ENCODE measurements around the gene TMSB15A.
"Not testable (repeated sequence)": the region's sequence is repeated elsewhere in the genome, so short reads cannot be mapped to it uniquely, and the experiment has no call there.

Gene TMSB15A

GRCh38 chrX:102535958-102536357 lies 19.4 kb upstream of the TMSB15A start:
- peaks cover 11% of the 10 kb centered on the region for H3K9me3 Mint-ChIP-seq
- H3K36me3 Mint-ChIP-seq (ENCODE audit: low read depth) = no peaks in the 10 kb centered on the region
- H3K4me1 Mint-ChIP-seq = no peaks in the 10 kb centered on the region
- TF ChIP-seq CTCF (IDR thresholded peaks at IDR 0.05; ENCODE audit: unreplicated experiment in 3 of 3) = no peak
- no peak overlapping the region for H3K27ac Mint-ChIP-seq
- H3K27me3 Mint-ChIP-seq (ENCODE audit: low read depth) = peaks cover 3% of the 10 kb centered on the region
- H3K4me3 Mint-ChIP-seq = no peak overlapping the region

- H3K9me3 Mint-ChIP-seq = peaks cover 2% of the 10 kb centered on the region
- H3K27ac Mint-ChIP-seq = peak overlapping the region in 1 of 3 experiments; percentile 12
- TF ChIP-seq CTCF (IDR thresholded peaks at IDR 0.05; ENCODE audit: unreplicated experiment in 3 of 3) = no peak
- H3K36me3 Mint-ChIP-seq (ENCODE audit: low read depth) = peaks cover 22% of the 10 kb centered on the region
- no peaks in the 10 kb centered on the region for H3K27me3 Mint-ChIP-seq (ENCODE audit: low read depth)
- H3K4me1 Mint-ChIP-seq = no peaks in the 10 kb centered on the region
- peak overlapping the region; percentile 90 to 94 (median 93) for H3K4me3 Mint-ChIP-seq
These were observed 787 bp upstream of the TMSB15A start for GRCh38 chrX:102517326-102517725.

- Mint-ChIP-seq H3K36me3 (ENCODE audit: low read depth) (peaks cover 22% of the 10 kb centered on the region), H3K4me3 (no peak overlapping the region), H3K27me3 (ENCODE audit: low read depth) (no peaks in the 10 kb centered on the region), H3K27ac (no peak overlapping the region), H3K9me3 (peaks cover 2% of the 10 kb centered on the region), H3K4me1 (no peaks in the 10 kb centered on the region)
- TF ChIP-seq CTCF (IDR thresholded peaks at IDR 0.05; ENCODE audit: unreplicated experiment in 3 of 3) = no peak
These were observed 2.0 kb downstream of the TMSB15A start for GRCh38 chrX:102514536-102514935.

GRCh38 chrX:102498732-102499131 lies 17.8 kb downstream of the TMSB15A start:
- Mint-ChIP-seq H3K4me3 (no peak overlapping the region), H3K9me3 (peaks cover 14% of the 10 kb centered on the region)

GRCh38 chrX:102491766-102492165 lies 24.8 kb downstream of the TMSB15A start:
- H3K4me1 Mint-ChIP-seq = no peaks in the 10 kb centered on the region
- no peak overlapping the region for H3K27ac Mint-ChIP-seq
- no peaks in the 10 kb centered on the region for H3K27me3 Mint-ChIP-seq (ENCODE audit: low read depth)
- no peak for TF ChIP-seq CTCF (IDR thresholded peaks at IDR 0.05; ENCODE audit: unreplicated experiment in 3 of 3)
- no peaks in the 10 kb centered on the region for H3K36me3 Mint-ChIP-seq (ENCODE audit: low read depth)
- H3K9me3 Mint-ChIP-seq = peaks cover 6% of the 10 kb centered on the region
- no peak overlapping the region for H3K4me3 Mint-ChIP-seq

More at GRCh38 chrX:102498732-102499131, 17.8 kb downstream of the TMSB15A start:
- TF ChIP-seq CTCF (IDR thresholded peaks at IDR 0.05; ENCODE audit: unreplicated experiment in 3 of 3) = no peak
- Mint-ChIP-seq H3K36me3 (ENCODE audit: low read depth) (no peaks in the 10 kb centered on the region), H3K27ac (no peak overlapping the region), H3K27me3 (ENCODE audit: low read depth) (peaks cover 5% of the 10 kb centered on the region), H3K4me1 (no peaks in the 10 kb centered on the region)

- H3K27ac Mint-ChIP-seq; H3K4me1 Mint-ChIP-seq; H3K4me3 Mint-ChIP-seq; H3K9me3 Mint-ChIP-seq; H3K36me3 Mint-ChIP-seq (ENCODE audit: low read depth); H3K27me3 Mint-ChIP-seq (ENCODE audit: low read depth): not testable (repeated sequence)
These were observed 37.8 kb downstream of the TMSB15A start for GRCh38 chrX:102478765-102479164.

- H3K27ac Mint-ChIP-seq; H3K4me1 Mint-ChIP-seq; H3K36me3 Mint-ChIP-seq (ENCODE audit: low read depth); H3K27me3 Mint-ChIP-seq (ENCODE audit: low read depth); H3K9me3 Mint-ChIP-seq; H3K4me3 Mint-ChIP-seq: not testable (repeated sequence)
These were observed 44.7 kb downstream of the TMSB15A start, which contains the start of gene TCP11X2 for GRCh38 chrX:102471762-102472220. TSS of gene TCP11X2 (minus strand) at chrX:102471812.

- H3K27me3 Mint-ChIP-seq (ENCODE audit: low read depth); H3K36me3 Mint-ChIP-seq (ENCODE audit: low read depth); H3K4me1 Mint-ChIP-seq; H3K9me3 Mint-ChIP-seq; H3K27ac Mint-ChIP-seq; H3K4me3 Mint-ChIP-seq: not testable (repeated sequence)
These were observed 46.3 kb downstream of the TMSB15A start for GRCh38 chrX:102470215-102470614.
